Fibroblast of villous mesenchyme (primary cell): ENCODE measurements around the gene HJURP. TPM values are rescaled to one million over a fixed set of nuclear protein-coding genes. Genes with fewer than 3 reads are reported as not detected.

Source experiments
- DNase-seq: peaks from one replicate; pipeline ENCODE4 v3.0.0-alpha.2; 2010; ENCODE audit warnings: low read depth
- H3K4me3 ChIP-seq: 2 replicates; pipeline ENCODE4 v1.5.1; 2011; ENCODE audit warnings: low read depth, mild to moderate bottlenecking, low read length
- total RNA-seq: library from RNA; depleted of rRNA; stranded (reverse); fragments of >200 nt; gene quantifications from 2 replicates; pipeline ENCODE4 v1.2.3, GENCODE V29; 2012
- TF ChIP-seq, protein P1 (sequence below): IDR thresholded peaks from 2 replicates; pipeline ENCODE4 v1.5.1; 2012; ENCODE audit warnings: low read depth, mild to moderate bottlenecking, low read length; ENCODE audit not compliant: insufficient read depth

The HJURP gene
- total RNA-seq, 1 donor = 27.2 TPM

DNA sequence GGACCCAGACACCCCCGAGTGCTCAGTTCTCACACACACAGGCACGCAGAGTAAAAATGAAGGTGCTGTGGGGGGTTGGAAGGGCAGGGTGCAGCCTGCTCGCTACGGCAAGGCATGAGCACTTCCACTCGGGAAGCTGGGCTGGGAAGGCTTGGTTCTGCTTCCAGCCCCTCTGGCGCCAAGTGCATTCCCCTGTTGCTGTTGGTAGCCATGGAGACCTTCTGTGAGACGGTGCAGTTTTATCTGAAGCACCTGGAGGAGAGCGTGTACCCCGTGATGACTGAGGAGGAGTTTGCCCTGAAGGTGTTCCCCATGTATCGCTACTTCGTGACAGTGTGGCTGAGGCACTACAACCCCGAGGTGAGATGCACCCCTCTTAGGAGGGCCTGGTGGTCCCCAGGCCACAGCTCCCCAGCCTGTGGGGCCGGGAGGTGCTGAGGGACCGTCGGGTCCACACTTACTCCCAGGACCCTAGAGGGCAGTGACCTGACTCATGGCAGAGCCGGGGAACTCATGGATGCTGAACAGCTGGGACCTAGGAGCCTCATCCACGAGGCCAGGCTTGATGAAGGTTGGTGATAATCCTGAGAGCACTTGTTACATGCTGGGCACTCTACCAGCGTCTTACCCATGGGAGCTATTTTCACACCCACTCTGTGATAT is 60.7 kb downstream of the HJURP start:
- H3K4me3 ChIP-seq = no peak overlapping the region
- DNase-seq = no peak

DNA sequence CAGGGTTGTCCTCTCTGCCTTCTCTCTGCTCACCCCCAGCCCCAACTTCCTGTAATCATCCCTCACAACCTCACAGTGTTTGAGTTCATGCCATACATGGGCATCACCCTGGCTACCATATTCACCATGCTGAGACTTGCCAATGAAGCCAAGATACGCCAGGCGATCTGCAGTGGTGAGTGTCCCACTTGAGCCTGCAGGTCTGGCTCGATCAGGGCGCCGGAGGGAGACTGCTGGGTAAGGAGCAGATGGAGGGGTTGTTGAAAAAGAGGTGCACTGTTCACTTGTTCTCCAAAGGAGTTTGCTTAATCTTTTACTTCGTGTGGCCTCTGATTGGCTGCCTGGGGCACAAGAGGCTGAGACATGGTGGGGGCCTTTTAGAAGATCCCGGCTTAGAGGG is 61.6 kb downstream of the HJURP start:
- DNase-seq = no peak
- TF ChIP-seq, protein P1, sequence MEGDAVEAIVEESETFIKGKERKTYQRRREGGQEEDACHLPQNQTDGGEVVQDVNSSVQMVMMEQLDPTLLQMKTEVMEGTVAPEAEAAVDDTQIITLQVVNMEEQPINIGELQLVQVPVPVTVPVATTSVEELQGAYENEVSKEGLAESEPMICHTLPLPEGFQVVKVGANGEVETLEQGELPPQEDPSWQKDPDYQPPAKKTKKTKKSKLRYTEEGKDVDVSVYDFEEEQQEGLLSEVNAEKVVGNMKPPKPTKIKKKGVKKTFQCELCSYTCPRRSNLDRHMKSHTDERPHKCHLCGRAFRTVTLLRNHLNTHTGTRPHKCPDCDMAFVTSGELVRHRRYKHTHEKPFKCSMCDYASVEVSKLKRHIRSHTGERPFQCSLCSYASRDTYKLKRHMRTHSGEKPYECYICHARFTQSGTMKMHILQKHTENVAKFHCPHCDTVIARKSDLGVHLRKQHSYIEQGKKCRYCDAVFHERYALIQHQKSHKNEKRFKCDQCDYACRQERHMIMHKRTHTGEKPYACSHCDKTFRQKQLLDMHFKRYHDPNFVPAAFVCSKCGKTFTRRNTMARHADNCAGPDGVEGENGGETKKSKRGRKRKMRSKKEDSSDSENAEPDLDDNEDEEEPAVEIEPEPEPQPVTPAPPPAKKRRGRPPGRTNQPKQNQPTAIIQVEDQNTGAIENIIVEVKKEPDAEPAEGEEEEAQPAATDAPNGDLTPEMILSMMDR = no peak

More for the DNA sequence above, 60.7 kb downstream of the HJURP start:
- TF ChIP-seq, protein P1 = no peak

DNA sequence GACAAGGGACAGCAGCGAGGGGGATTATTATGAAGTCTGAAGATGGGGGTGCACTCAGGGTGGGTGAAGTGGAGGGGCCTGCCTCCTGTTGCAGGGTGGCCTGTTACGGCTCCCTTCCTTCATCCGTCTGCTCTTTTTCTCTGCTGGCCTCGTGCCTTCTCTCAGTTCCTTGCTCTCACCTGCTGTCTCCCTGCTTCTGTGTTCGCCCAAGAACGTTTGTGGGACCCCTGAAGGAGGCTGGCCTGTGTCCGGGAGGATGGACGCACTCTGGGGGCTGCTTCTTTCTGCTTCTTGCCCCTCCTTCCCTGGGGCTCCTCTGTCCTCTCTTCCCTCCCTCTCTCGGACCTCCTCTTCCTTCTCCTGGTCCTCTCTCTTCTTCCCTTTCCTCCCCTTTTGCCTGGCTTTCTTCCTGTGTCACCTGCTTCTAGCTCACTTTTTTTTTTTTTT is 62.4 kb downstream of the HJURP start:
- TF ChIP-seq, protein P1 = no peak
- no peak overlapping the region for H3K4me3 ChIP-seq
- no peak for DNase-seq

More for the DNA sequence above, 61.6 kb downstream of the HJURP start:
- no peak overlapping the region for H3K4me3 ChIP-seq

DNA sequence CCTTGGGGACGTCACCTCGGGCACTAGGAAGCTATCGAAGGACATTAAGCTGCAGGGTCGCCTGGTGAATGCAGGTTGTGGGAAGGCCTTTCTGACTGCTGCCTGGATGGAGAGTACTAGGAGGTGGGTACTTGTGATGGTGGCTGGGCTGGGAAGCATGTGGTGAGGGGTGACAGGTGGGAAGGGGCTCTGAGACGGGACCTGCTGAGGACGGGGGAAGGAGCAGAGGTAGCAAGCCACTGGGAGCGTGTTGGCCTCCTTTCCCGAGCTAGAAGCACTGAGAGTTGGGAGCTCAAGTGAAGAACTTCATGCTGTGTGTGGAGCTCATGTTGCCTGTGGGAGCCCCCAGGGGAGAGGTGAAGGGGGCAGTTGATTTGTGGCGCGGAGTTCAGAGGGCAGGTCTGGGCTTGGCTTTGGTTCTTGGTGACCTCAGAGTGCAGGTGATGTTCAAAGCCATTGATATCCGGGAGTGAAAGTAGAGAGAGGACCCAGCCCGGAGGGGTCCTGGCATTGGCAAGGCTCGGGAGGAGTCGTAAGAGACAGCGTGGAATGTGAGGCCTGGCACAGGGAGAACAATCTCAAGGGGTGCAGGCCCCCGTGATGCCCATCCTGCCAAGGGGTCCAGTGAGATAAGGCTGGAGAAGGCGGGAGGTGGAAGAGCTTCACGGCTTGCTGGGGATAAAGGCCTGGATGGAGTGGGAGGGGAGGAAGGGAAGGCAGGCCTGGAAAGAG is 63.0 kb downstream of the HJURP start:
- no peak overlapping the region for H3K4me3 ChIP-seq
- DNase-seq = no peak
- TF ChIP-seq, protein P1 = no peak

DNA sequence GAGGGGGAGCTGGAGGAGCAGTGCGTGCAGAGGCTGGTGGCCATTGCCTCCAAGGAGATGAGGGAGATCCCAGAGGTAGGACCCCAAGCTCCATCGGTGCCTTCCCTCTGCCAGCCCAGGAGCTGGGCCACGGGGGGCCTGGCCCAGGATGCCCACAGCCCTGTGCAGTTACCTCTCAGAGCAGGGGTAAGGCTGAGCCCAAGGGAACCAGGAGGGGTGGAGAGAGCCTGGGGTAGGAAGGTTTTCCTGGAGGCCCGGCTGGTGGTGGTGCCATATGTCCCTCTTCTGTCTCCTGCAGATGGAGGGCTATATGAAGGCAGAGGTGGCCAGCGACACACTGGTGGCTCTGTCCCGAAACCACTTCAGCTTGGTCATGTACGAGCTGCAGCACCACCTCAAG is 64.8 kb downstream of the HJURP start:
- no peak for DNase-seq
- TF ChIP-seq, protein P1 = no peak
- no peak overlapping the region for H3K4me3 ChIP-seq

Other genes starting within 250 kb of the HJURP start
- gene UGT1A8, start 236.9 kb downstream of the HJURP start, total RNA-seq = under 0.01 TPM in 1 of 2 replicates, not detected in the other
- not detected in 2 replicates for gene UGT1A10, start 218.1 kb downstream of the HJURP start, total RNA-seq
- not detected in 2 replicates for gene UGT1A9, start 182.6 kb downstream of the HJURP start, total RNA-seq
- not detected in 2 replicates for gene UGT1A7, start 172.6 kb downstream of the HJURP start, total RNA-seq
- gene UGT1A6, start 161.6 kb downstream of the HJURP start, total RNA-seq = not detected in 2 replicates
- not detected in 2 replicates for gene UGT1A5, start 141.6 kb downstream of the HJURP start, total RNA-seq
- not detected in 2 replicates for gene UGT1A4, start 135.8 kb downstream of the HJURP start, total RNA-seq
- gene UGT1A3, start 125.5 kb downstream of the HJURP start, total RNA-seq = not detected in 2 replicates
- gene UGT1A1, start 94.3 kb downstream of the HJURP start, total RNA-seq = not detected in 2 replicates
- not detected in 2 replicates for gene MROH2A, start 76.2 kb downstream of the HJURP start, total RNA-seq
- gene TRPM8, start 62.8 kb upstream of the HJURP start, total RNA-seq = not detected in 2 replicates
- not detected in 2 replicates for gene SPP2, start 196.2 kb upstream of the HJURP start, total RNA-seq